Mesendoderm (in vitro differentiated cells): ENCODE data around the gene SETD3.
A peak's percentile ranks its signal among the peaks of the same experiment; 100 is the strongest.

ENCODE experiments used
- DNase-seq: peaks from one replicate; pipeline ENCODE4 v3.0.0; 2013
- H2AK5ac ChIP-seq: 2 replicates; pipeline ENCODE4 v1.6.1; 2013; ENCODE audit warnings: low read length, inconsistent platforms
- H2BK120ac ChIP-seq: 2 replicates; pipeline ENCODE4 v1.6.1; 2013; ENCODE audit warnings: low read depth, mild to moderate bottlenecking, low read length, moderate library complexity, mixed read lengths
- H2BK15ac ChIP-seq: replicated peaks from 2 replicates; pipeline ENCODE4 v1.6.1; 2013; ENCODE audit warnings: low read depth, mild to moderate bottlenecking, moderate library complexity
- H2BK5ac ChIP-seq: 2 replicates; pipeline ENCODE4 v1.6.1; 2013; ENCODE audit warnings: low read length, inconsistent platforms
- H3K18ac ChIP-seq: 2 replicates; pipeline ENCODE4 v1.6.1; 2013; ENCODE audit warnings: mild to moderate bottlenecking, low read length, mixed read lengths
- H3K23ac ChIP-seq: one replicate; pipeline ENCODE4 v1.6.1; 2013; ENCODE audit warnings: low read length
- H3K27ac ChIP-seq: 2 replicates; pipeline ENCODE4 v1.5.1; 2013; ENCODE audit warnings: low read depth, mild to moderate bottlenecking, inconsistent platforms, low read length, moderate library complexity
- H3K27me3 ChIP-seq: 2 replicates; pipeline ENCODE4 v1.6.1; 2013; ENCODE audit warnings: low read length, control low read depth, mild to moderate bottlenecking, inconsistent platforms; ENCODE audit not compliant: insufficient read depth, poor library complexity
- H3K36me3 ChIP-seq: 2 replicates; pipeline ENCODE4 v1.6.1; 2013; ENCODE audit warnings: low read length, inconsistent platforms; ENCODE audit not compliant: control insufficient read depth, insufficient read depth
- H3K4ac ChIP-seq: one replicate; pipeline ENCODE4 v1.6.1; 2013; ENCODE audit warnings: low read depth, mild to moderate bottlenecking, low read length, moderate library complexity
- H3K4me1 ChIP-seq: 2 replicates; pipeline ENCODE4 v1.6.1; 2013; ENCODE audit warnings: low read depth, low read length, inconsistent platforms; ENCODE audit not compliant: control insufficient read depth
- H3K4me2 ChIP-seq: 2 replicates; pipeline ENCODE4 v1.6.1; 2013; ENCODE audit warnings: low read length
- H3K4me3 ChIP-seq: 2 replicates; pipeline ENCODE4 v1.5.1; 2013; ENCODE audit warnings: mild to moderate bottlenecking, low read length
- H3K56ac ChIP-seq: one replicate; pipeline ENCODE4 v1.6.1; 2013; ENCODE audit warnings: low read length
- H3K79me1 ChIP-seq: 2 replicates; pipeline ENCODE4 v1.6.1; 2013; ENCODE audit warnings: low read length, inconsistent platforms
- H3K79me2 ChIP-seq: 2 replicates; pipeline ENCODE4 v1.6.1; 2013; ENCODE audit warnings: mild to moderate bottlenecking, low read length; ENCODE audit not compliant: control insufficient read depth, insufficient read depth
- H3K9ac ChIP-seq: 2 replicates; pipeline ENCODE4 v1.6.1; 2013; ENCODE audit warnings: low read length, inconsistent platforms
- H4K5ac ChIP-seq: one replicate; pipeline ENCODE4 v1.6.1; 2013; ENCODE audit warnings: low read length
- H4K8ac ChIP-seq: one replicate; pipeline ENCODE4 v1.6.1; 2013; ENCODE audit warnings: low read depth, mild to moderate bottlenecking, control low read depth, low read length, moderate library complexity
- WGBS: extraction: QIAGEN DNeasy Blood & Tissue Kit; methylation state at CpG from one replicate; pipeline ENCODE4 v1.1.7; 2013; ENCODE audit warnings: low lambda C conversion rate, missing lambda C conversion rate; ENCODE audit not compliant: insufficient coverage; ENCODE audit errors: extremely low coverage; 5-methylcytosine and 5-hydroxymethylcytosine counted together

Gene SETD3

DNA sequence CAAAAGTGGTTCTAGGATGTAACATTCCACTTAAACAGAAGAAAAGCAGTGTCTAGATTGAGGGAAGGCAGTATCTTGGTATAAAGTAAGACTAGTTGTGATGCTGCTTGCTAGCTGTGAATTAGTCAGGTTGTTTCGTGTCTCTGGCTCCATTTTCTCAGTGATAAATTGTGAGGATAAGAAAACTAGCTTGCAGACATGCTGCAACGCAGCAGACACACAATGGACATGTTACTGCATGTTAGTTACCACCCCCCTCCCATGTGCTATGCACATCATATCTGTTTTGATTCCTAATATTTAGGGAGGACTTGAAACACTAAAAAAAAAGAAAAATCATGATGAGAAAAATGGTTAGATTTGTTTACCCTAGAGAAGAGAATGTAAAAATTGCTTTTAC, 3.4 kb upstream of the SETD3 start:
- H3K4ac ChIP-seq: no peak overlapping the region
- no peak overlapping the region for H3K27ac ChIP-seq
- H3K23ac ChIP-seq: no peak overlapping the region
- H3K4me2 ChIP-seq: no peak overlapping the region
- no peak overlapping the region for H2BK5ac ChIP-seq
- H3K79me2 ChIP-seq: peaks cover 67% of the 10 kb centered on the region
- no peaks in the 10 kb centered on the region for H3K36me3 ChIP-seq
- no peak overlapping the region for H3K9ac ChIP-seq
- H3K56ac ChIP-seq: no peak overlapping the region
- no peak for DNase-seq
- no peak overlapping the region for H2BK120ac ChIP-seq
- H3K4me3 ChIP-seq: no peak overlapping the region
- no peak overlapping the region for H4K8ac ChIP-seq
- peaks cover 3% of the 10 kb centered on the region for H3K79me1 ChIP-seq
- no peak overlapping the region for H2AK5ac ChIP-seq
- H3K4me1 ChIP-seq: no peaks in the 10 kb centered on the region
- H4K5ac ChIP-seq: no peak overlapping the region
- no peak overlapping the region for H3K18ac ChIP-seq
- no CpG with 5 or more reads among the region's 2 CpGs for WGBS
- H3K27me3 ChIP-seq: no peaks in the 10 kb centered on the region
- no peak overlapping the region for H2BK15ac ChIP-seq

- peak overlapping the region; percentile 68 for H3K27ac ChIP-seq
- no CpG with 5 or more reads among the region's 17 CpGs for WGBS
- no peak overlapping the region for H2BK15ac ChIP-seq
- no peak overlapping the region for H3K4ac ChIP-seq
- no peak overlapping the region for H4K8ac ChIP-seq
- no peaks in the 10 kb centered on the region for H3K4me1 ChIP-seq
- H2AK5ac ChIP-seq: no peak overlapping the region
- no peaks in the 10 kb centered on the region for H3K36me3 ChIP-seq
- H2BK120ac ChIP-seq: no peak overlapping the region
- peak overlapping the region; percentile 95 for H3K56ac ChIP-seq
- peaks cover 6% of the 10 kb centered on the region for H3K79me1 ChIP-seq
- peaks cover 70% of the 10 kb centered on the region for H3K79me2 ChIP-seq
- no peak overlapping the region for H3K23ac ChIP-seq
- no peak overlapping the region for H2BK5ac ChIP-seq
- H3K27me3 ChIP-seq: no peaks in the 10 kb centered on the region
- peak overlapping the region; percentile 13 for H3K18ac ChIP-seq
- peak; percentile 51 for DNase-seq
- peak overlapping the region; percentile 89 for H3K4me3 ChIP-seq
- no peak overlapping the region for H4K5ac ChIP-seq
- H3K9ac ChIP-seq: peak overlapping the region; percentile 87
- H3K4me2 ChIP-seq: peak overlapping the region; percentile 76
Observed at GRCh38 chr14:99481745-99482099, 1.1 kb upstream of the SETD3 start.

- H4K8ac ChIP-seq: no peak within 1 kb of the TSS
- no peaks in the 10 kb centered on the region for H3K27me3 ChIP-seq
- H3K4ac ChIP-seq: peak within 1 kb of the TSS; percentile 41
- peaks cover 8% of the 10 kb centered on the region for H3K79me1 ChIP-seq
- peak within 1 kb of the TSS; percentile 76 for H3K4me2 ChIP-seq
- no peak within 1 kb of the TSS for H3K23ac ChIP-seq
- H4K5ac ChIP-seq: no peak within 1 kb of the TSS
- H3K79me2 ChIP-seq: peaks cover 68% of the 10 kb centered on the region
- peak within 1 kb of the TSS; percentile 95 for H3K56ac ChIP-seq
- no peaks in the 10 kb centered on the region for H3K36me3 ChIP-seq
- peak within 1 kb of the TSS; percentile 89 for H3K4me3 ChIP-seq
- H2BK15ac ChIP-seq: no peak within 1 kb of the TSS
- peak within 1 kb of the TSS; percentile 87 for H3K9ac ChIP-seq
- no CpG with 5 or more reads among the region's 82 CpGs for WGBS
- peak; percentile 100 for DNase-seq
- no peak within 1 kb of the TSS for H2AK5ac ChIP-seq
- H3K4me1 ChIP-seq: no peaks in the 10 kb centered on the region
- peak within 1 kb of the TSS; percentile 82 for H3K18ac ChIP-seq
- no peak within 1 kb of the TSS for H2BK5ac ChIP-seq
- peak within 1 kb of the TSS; percentile 90 for H3K27ac ChIP-seq
- no peak within 1 kb of the TSS for H2BK120ac ChIP-seq
Observed at GRCh38 chr14:99480917-99481744, 472 bp upstream of the SETD3 start, which contains the start of gene CCNK. CCNK (plus strand) TSS chr14:99481409; CDS start chr14:99492678, 11,269 bp downstream.

- H3K79me2 ChIP-seq: peaks cover 67% of the 10 kb centered on the region
- H3K4me3 ChIP-seq: peak overlapping the region; percentile 82
- H4K5ac ChIP-seq: no peak overlapping the region
- H4K8ac ChIP-seq: no peak overlapping the region
- peak overlapping the region; percentile 84 for H3K9ac ChIP-seq
- H3K27ac ChIP-seq: no peak overlapping the region
- no peak overlapping the region for H2AK5ac ChIP-seq
- H3K79me1 ChIP-seq: peaks cover 15% of the 10 kb centered on the region
- DNase-seq: no peak
- no peak overlapping the region for H3K18ac ChIP-seq
- WGBS: no CpG with 5 or more reads among the region's 18 CpGs
- H2BK15ac ChIP-seq: no peak overlapping the region
- no peak overlapping the region for H3K23ac ChIP-seq
- peaks cover 4% of the 10 kb centered on the region for H3K4me1 ChIP-seq
- no peak overlapping the region for H2BK120ac ChIP-seq
- no peak overlapping the region for H2BK5ac ChIP-seq
- H3K56ac ChIP-seq: peak overlapping the region; percentile 95
- no peaks in the 10 kb centered on the region for H3K36me3 ChIP-seq
- H3K27me3 ChIP-seq: no peaks in the 10 kb centered on the region
- H3K4ac ChIP-seq: no peak overlapping the region
- H3K4me2 ChIP-seq: peak overlapping the region; percentile 63
Observed at GRCh38 chr14:99479160-99479905, 1.3 kb downstream of the SETD3 start.

GRCh38 chr14:99478128-99478527, 2.5 kb downstream of the SETD3 start:
- H3K9ac ChIP-seq: no peak overlapping the region
- H4K5ac ChIP-seq: no peak overlapping the region
- H3K23ac ChIP-seq: no peak overlapping the region
- DNase-seq: no peak
- no peak overlapping the region for H3K4ac ChIP-seq
- H2BK15ac ChIP-seq: no peak overlapping the region
- no peaks in the 10 kb centered on the region for H3K27me3 ChIP-seq
- no peak overlapping the region for H3K56ac ChIP-seq
- H3K4me2 ChIP-seq: no peak overlapping the region
- no peaks in the 10 kb centered on the region for H3K36me3 ChIP-seq
- H3K79me2 ChIP-seq: peaks cover 64% of the 10 kb centered on the region
- no peak overlapping the region for H2BK120ac ChIP-seq
- H3K27ac ChIP-seq: no peak overlapping the region
- H3K4me1 ChIP-seq: peaks cover 4% of the 10 kb centered on the region
- H2BK5ac ChIP-seq: no peak overlapping the region
- peaks cover 17% of the 10 kb centered on the region for H3K79me1 ChIP-seq
- H2AK5ac ChIP-seq: no peak overlapping the region
- H3K4me3 ChIP-seq: no peak overlapping the region
- H3K18ac ChIP-seq: no peak overlapping the region
- no peak overlapping the region for H4K8ac ChIP-seq
- no CpG with 5 or more reads among the region's 4 CpGs for WGBS
